ENCODE data around the gene RAB11FIP2. TPM values are rescaled to one million over a fixed set of nuclear protein-coding genes. Genes with fewer than 3 reads are reported as not detected.

The RAB11FIP2 gene
- total RNA-seq, 6 experiments from 2014 or later: 5.3 to 14.3 (median 6.9) TPM

DNA sequence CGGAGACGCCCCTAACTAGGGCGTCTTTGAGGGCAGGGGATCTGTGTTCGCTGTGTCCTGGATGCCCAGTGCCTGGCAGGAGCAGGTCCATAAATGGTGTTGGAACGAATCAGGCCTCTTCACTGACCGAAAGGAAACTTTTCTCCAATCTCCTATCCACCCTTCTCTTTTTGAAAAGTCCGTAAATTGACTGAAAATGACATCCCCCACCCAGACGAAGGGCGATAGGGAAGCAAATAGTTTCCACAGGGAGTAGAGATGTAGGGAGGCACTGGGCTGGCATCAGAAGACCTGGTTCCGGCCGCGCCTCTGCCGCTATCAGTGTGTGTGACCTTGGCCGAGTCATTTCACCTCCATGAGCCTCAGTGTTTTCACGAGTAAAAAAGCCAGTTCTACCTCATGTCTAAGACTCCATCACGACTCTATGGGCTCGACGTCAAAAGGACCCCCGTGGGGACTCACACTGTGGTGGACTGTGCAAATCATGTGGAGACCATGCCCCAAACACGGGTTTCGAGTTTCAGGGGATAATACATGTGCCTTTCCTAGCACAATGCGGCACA is 497 bp upstream of the RAB11FIP2 start:
- H3K27ac ChIP-seq: peak overlapping the region; percentile 61 to 87 (median 86)
- H3K4me3 ChIP-seq: peak overlapping the region; percentile 75 to 88 (median 78)
- intact Hi-C loops (cut with DNase I): no loop called here
- no peaks in the 10 kb centered on the region for H3K27me3 ChIP-seq
- peaks cover 0 to 7% (median 3%) of the 10 kb centered on the region in 4 donors for H3K4me1 ChIP-seq
- no peaks in the 10 kb centered on the region for H3K9me3 ChIP-seq
- DNase-seq (peak; percentile 20 to 50 (median 46)), ATAC-seq (peak in 1 of 4 donors; percentile 23)
- H3K36me3 ChIP-seq: no peaks in the 10 kb centered on the region
- WGBS (ENCODE audit: insufficient coverage, low coverage, low lambda C conversion rate, missing lambda C conversion rate): 61% methylated on average over 11 of the region's 22 CpGs
- no peak for TF ChIP-seq POLR2A (IDR thresholded peaks at IDR 0.05)
- TF ChIP-seq, protein P1, sequence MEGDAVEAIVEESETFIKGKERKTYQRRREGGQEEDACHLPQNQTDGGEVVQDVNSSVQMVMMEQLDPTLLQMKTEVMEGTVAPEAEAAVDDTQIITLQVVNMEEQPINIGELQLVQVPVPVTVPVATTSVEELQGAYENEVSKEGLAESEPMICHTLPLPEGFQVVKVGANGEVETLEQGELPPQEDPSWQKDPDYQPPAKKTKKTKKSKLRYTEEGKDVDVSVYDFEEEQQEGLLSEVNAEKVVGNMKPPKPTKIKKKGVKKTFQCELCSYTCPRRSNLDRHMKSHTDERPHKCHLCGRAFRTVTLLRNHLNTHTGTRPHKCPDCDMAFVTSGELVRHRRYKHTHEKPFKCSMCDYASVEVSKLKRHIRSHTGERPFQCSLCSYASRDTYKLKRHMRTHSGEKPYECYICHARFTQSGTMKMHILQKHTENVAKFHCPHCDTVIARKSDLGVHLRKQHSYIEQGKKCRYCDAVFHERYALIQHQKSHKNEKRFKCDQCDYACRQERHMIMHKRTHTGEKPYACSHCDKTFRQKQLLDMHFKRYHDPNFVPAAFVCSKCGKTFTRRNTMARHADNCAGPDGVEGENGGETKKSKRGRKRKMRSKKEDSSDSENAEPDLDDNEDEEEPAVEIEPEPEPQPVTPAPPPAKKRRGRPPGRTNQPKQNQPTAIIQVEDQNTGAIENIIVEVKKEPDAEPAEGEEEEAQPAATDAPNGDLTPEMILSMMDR (IDR thresholded peaks at IDR 0.05): no peak

DNA sequence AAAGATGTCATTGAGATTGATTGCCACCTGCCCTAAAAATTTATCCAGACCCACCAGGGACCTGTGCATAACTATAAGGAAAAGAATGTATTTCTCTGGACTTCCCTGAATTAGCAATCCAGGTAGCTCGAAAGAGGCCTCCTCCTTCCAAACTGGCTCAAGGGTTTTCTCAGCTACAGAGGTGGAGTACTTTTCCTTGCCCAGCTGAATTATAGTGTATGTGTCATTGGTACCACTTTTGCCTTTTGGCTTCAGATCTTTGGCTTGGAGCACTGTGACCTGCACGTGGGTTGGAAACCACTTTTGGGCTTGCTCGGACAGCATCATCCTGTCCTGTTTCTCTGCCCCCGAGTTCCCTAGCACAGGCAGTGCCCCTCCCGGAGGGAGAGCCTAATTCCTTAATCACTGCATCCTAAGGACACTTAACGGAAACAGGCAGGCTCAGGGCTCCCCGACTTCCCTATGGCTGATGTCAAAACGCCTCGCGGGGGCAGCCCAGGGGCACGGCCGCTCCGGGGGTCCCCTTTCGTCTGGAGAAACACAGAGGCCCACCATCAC is 825 bp downstream of the RAB11FIP2 start:
- ATAC-seq: peak; percentile 21 to 46 (median 40)
- Histone ChIP-seq H3K27me3 (no peaks in the 10 kb centered on the region), H3K27ac (peak overlapping the region; percentile 61 to 87 (median 86)), H3K9me3 (no peaks in the 10 kb centered on the region), H3K4me3 (peak overlapping the region; percentile 75 to 88 (median 78)), H3K36me3 (no peaks in the 10 kb centered on the region), H3K4me1 (peaks cover 0 to 7% (median 3%) of the 10 kb centered on the region in 4 donors)
- intact Hi-C loops (cut with DNase I): no loop called here
- TF ChIP-seq, protein P1 (IDR thresholded peaks at IDR 0.05): no peak
- TF ChIP-seq POLR2A (IDR thresholded peaks at IDR 0.05): no peak
- whole genome bisulfite sequencing (ENCODE audit: insufficient coverage, low coverage, low lambda C conversion rate, missing lambda C conversion rate): 1% methylated on average over 6 of the region's 14 CpGs
- peak in 1 of 3 donors; percentile 55 for DNase-seq

DNA sequence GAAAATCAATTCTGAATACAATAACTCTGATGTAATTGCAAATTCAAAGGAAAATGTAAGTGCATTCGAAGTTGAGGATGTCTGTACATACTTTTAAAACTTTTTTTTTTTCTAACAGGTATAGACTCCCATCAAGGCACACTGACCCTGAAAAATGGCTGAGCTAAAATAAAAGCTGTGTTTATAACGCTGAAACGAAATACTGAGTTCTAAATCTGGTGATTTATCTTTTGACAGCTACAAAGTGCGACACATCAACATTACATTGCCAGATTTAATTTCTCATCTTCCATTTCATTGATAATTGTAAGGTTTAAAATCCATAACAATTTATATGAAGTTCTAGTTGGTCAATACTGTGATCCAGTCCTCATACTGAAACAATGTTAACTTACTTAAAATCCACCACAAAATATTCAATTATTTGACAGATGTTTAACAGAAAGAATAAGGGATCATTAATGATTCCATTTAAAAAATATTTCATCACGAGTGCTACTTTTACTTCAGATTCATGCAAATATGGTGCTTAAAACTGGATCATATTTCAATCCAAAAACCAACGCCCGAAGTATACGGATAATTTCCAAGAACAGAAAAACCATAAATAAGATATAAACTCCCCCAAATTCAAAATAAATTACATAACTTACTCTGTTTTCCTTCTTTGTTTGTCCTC is 1.4 kb downstream of the RAB11FIP2 start:
- H3K36me3 ChIP-seq: no peaks in the 10 kb centered on the region
- intact Hi-C loops (cut with DNase I): no loop called here
- 69% methylated on average over 8 of the region's 8 CpGs for WGBS (ENCODE audit: insufficient coverage, low coverage, low lambda C conversion rate, missing lambda C conversion rate)
- no peaks in the 10 kb centered on the region for H3K27me3 ChIP-seq
- TF ChIP-seq POLR2A (IDR thresholded peaks at IDR 0.05): no peak
- TF ChIP-seq, protein P1 (IDR thresholded peaks at IDR 0.05): no peak
- H3K4me3 ChIP-seq: peak overlapping the region in 2 of 3 donors; percentile 75 to 78
- no peak for DNase-seq
- H3K9me3 ChIP-seq: no peaks in the 10 kb centered on the region
- H3K4me1 ChIP-seq: peaks cover 0 to 7% (median 3%) of the 10 kb centered on the region in 4 donors
- no peak for ATAC-seq
- H3K27ac ChIP-seq: no peak overlapping the region

DNA sequence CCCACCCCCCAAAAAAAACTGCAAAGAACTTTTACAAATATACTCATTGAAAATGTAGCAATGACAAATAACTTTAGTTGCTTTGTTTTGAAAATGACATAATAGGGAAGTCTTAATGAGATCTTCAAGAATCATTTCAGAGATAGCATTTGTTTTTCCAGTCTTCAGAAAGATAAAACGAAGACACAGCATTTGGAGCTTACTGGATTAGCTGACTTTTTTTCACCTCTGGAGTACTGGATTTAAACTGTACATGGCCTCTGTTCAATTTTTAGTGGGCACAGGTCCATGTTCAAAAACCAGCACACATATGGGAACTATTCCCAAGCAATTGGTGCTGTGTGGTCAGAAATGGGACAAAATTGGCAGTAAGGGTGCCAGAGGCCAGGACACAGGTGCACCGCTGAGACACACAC is 3.9 kb downstream of the RAB11FIP2 start:
- TF ChIP-seq, protein P1 (IDR thresholded peaks at IDR 0.05): no peak
- no peak for TF ChIP-seq POLR2A (IDR thresholded peaks at IDR 0.05)
- Histone ChIP-seq H3K9me3 (no peaks in the 10 kb centered on the region), H3K27ac (no peak overlapping the region), H3K27me3 (no peaks in the 10 kb centered on the region), H3K4me3 (no peak overlapping the region), H3K4me1 (peaks cover 0 to 7% (median 3%) of the 10 kb centered on the region in 4 donors), H3K36me3 (no peaks in the 10 kb centered on the region)
- 45% methylated on average over 2 of the region's 2 CpGs for WGBS (ENCODE audit: insufficient coverage, low coverage, low lambda C conversion rate, missing lambda C conversion rate)
- no peak for DNase-seq
- intact Hi-C loops (cut with DNase I): no loop called here
- no peak for ATAC-seq
